Kidney epithelial cell (primary cell): ENCODE measurements around the gene FER1L5. TPM values are rescaled to one million over a fixed set of nuclear protein-coding genes. Genes with fewer than 3 reads are reported as not detected.

Experiments
- DNase-seq: peaks from one replicate; pipeline ENCODE4 v3.0.0-alpha.2; 2010; ENCODE audit warnings: low read depth
- H3K27me3 ChIP-seq: 2 replicates; pipeline ENCODE4 v1.6.0; 2011; ENCODE audit warnings: low read length; ENCODE audit not compliant: control insufficient read depth, insufficient read depth
- H3K36me3 ChIP-seq: 2 replicates; pipeline ENCODE4 v1.5.1; 2011; ENCODE audit warnings: low read length; ENCODE audit not compliant: control insufficient read depth, insufficient read depth
- H3K4me3 ChIP-seq: 2 replicates; pipeline ENCODE4 v1.5.1; 2011; ENCODE audit warnings: low read depth, mild to moderate bottlenecking, control low read depth, low read length
- total RNA-seq: library from RNA; depleted of rRNA; stranded (reverse); fragments of >200 nt; gene quantifications from 2 replicates; pipeline ENCODE4 v1.2.3, GENCODE V29; 2015
- TF ChIP-seq, protein P1 (sequence below): IDR thresholded peaks from 2 replicates; pipeline ENCODE4 v1.5.1; 2011; ENCODE audit warnings: mild to moderate bottlenecking, moderate library complexity, low read length, control low read depth, inconsistent platforms; ENCODE audit not compliant: insufficient read depth, poor library complexity, severe bottlenecking

Gene FER1L5
- total RNA-seq, 1 donor from 2014 or later = not detected

DNA sequence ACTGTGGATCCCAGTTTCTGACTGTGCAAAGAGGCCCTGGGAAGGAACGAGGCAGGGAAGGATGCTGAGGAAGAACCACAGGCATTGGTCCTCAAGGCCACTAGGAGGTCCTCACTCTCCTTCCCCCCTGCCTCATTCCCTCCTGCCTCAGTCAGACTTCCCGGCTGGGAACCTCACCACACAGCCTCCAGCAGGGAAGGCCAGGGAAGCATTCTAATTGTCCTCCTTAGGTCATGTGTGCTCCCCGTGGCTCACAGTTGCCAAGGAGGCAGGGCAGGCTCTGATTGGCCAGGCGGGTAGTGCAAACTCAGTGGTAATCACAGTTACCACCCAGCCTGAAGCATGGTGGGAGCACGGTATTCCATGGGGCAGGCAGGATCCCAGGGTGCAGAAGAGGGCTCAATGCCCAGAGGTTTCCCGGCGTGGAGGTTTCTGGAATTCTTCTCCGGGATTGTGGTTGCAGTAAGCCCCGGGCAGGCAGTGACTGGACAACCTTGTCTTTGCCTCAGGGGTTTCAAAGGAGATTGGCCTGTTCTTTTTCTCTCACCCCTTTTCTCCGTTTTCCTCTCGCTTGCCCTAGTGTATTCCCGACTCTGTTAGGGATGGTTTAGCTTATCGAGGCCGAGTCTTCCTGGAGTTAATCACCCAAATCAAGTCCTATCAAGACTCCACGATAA, 27.1 kb downstream of the FER1L5 start:
- TF ChIP-seq, protein P1, sequence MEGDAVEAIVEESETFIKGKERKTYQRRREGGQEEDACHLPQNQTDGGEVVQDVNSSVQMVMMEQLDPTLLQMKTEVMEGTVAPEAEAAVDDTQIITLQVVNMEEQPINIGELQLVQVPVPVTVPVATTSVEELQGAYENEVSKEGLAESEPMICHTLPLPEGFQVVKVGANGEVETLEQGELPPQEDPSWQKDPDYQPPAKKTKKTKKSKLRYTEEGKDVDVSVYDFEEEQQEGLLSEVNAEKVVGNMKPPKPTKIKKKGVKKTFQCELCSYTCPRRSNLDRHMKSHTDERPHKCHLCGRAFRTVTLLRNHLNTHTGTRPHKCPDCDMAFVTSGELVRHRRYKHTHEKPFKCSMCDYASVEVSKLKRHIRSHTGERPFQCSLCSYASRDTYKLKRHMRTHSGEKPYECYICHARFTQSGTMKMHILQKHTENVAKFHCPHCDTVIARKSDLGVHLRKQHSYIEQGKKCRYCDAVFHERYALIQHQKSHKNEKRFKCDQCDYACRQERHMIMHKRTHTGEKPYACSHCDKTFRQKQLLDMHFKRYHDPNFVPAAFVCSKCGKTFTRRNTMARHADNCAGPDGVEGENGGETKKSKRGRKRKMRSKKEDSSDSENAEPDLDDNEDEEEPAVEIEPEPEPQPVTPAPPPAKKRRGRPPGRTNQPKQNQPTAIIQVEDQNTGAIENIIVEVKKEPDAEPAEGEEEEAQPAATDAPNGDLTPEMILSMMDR = no peak
- no peak for DNase-seq
- Histone ChIP-seq H3K36me3 (no peaks in the 10 kb centered on the region), H3K27me3 (peaks cover 2% of the 10 kb centered on the region), H3K4me3 (no peak overlapping the region)

DNA sequence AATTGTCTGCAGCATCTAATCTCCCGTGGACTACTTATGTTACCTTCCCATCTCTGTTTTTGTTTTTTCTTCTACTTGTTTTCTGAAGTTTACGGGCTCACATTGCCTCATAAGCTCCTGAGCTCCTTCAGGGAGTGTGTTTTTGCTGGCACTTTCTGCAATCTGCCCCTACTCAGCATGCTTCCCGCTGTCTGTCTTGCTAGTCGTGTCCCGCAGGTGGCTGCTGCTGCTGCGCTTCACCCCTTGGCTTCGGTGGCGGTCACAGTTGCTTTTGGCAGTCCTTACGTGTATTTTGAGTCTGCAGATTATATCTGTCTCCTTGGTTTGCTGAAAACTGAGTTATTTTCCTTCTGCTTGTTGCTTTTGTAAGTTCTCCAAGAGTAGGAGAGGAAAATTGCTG, 37.3 kb downstream of the FER1L5 start:
- no peak for DNase-seq
- TF ChIP-seq, protein P1 = no peak
- no peak overlapping the region for H3K4me3 ChIP-seq
- H3K27me3 ChIP-seq = peaks cover 2% of the 10 kb centered on the region
- no peaks in the 10 kb centered on the region for H3K36me3 ChIP-seq

DNA sequence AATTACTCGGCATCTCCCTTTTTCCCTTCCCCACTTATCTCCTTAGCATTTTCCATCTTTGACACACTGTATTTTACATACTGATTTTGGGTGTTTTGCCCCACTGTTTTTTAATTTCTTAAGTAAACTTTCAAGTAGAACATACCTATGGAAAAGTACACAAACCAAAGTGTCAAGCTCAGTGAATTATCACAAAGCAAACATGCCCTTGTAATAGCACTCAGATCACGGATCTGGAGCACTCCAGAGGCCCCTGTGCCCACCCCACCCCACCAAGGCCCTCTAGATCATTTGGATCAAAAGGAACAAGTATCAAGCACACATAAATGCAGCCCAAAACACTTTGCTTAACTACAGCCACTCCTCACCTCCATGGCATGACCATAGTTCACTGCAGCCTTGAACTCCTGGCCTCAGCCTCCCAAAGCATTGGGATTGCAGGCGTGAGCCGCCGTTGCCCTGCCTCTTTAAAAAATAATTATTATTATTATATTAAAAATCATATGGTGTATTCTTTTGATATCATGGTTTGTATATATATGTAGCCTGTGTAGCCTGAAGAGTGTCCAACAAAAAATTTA, 38.1 kb downstream of the FER1L5 start:
- TF ChIP-seq, protein P1 = no peak
- no peak for DNase-seq

DNA sequence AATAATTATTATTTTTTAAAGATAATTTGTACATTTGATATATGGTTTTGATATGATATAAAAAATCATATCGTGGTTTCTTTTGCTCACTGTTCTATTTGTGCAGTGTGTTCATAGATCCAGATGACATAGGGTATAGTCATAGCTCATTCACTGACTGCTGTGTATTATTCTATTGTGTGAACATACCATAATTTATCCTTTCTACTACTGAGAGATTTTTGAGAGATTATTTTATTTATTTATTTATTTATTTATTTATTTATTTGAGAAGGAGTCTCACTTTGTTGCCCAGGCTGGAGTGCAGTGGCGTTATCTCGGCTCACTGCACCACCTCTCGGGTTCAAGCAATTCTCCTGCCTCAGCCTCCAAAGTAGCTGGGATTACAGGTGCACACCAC, 39.0 kb downstream of the FER1L5 start:
- TF ChIP-seq, protein P1 = no peak
- Histone ChIP-seq H3K4me3 (no peak overlapping the region), H3K36me3 (no peaks in the 10 kb centered on the region), H3K27me3 (peaks cover 6% of the 10 kb centered on the region)
- no peak for DNase-seq

More for the DNA sequence above, 38.1 kb downstream of the FER1L5 start:
- Histone ChIP-seq H3K27me3 (peaks cover 3% of the 10 kb centered on the region), H3K36me3 (no peaks in the 10 kb centered on the region), H3K4me3 (no peak overlapping the region)

DNA sequence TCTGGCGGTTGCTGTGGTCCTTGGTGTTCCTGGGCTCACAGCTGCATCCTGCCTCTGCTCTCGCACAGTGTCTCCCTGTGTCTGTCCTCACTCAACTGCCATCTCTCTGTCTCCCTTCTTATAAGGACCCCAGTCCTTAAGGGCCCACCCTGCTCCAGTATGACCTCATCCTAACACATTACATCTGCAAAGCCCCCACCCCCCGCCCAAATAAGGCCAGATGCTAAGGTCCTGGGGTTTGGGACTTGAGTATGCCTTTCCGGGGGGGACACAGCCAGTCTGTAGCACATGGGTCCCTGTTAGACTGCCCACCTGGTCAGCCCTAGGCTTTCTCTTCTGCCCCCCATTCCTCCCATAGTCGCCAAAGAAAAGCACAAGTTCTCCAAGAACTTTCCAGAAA, 40.7 kb downstream of the FER1L5 start:
- no peak for DNase-seq
- no peak overlapping the region for H3K4me3 ChIP-seq
- TF ChIP-seq, protein P1 = no peak
- peaks cover 6% of the 10 kb centered on the region for H3K27me3 ChIP-seq
- no peaks in the 10 kb centered on the region for H3K36me3 ChIP-seq
